ENCODE measurements around the gene FAM168A.

The FAM168A gene

DNA sequence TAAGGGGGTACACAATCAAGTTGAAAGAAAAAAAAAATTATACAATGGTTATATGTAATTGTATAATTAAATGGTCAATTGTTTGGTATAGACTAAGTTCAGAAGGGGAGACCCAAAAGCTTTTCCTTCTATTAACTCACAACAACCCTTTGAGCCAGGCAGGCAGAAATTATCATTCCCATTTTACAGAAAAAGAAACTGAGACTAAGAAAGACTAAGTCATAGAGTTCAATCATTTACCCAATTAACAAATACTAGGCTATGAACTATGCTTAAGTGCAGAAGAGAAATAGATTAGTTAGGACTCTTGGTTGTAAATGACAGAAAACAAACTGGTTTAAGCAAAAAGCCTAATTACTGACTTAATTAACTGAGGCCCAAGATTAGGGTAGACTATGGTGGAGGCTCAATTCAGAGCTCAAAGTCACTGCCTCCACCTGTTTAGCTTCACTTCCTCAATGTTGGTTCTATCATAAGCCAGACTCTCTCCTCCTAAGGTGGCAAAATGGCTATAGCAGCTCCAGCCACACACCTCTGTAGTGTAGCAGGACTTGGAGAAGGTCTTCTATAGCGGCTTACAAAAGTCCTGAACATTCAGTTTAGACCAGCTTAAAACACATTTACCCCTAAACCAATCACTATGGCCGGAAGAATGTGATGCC lies 34.2 kb downstream of the FAM168A start:
- FAIRE-seq (no peak), DNase-seq (ENCODE audit: insufficient read length, low spot score) (no peak)

DNA sequence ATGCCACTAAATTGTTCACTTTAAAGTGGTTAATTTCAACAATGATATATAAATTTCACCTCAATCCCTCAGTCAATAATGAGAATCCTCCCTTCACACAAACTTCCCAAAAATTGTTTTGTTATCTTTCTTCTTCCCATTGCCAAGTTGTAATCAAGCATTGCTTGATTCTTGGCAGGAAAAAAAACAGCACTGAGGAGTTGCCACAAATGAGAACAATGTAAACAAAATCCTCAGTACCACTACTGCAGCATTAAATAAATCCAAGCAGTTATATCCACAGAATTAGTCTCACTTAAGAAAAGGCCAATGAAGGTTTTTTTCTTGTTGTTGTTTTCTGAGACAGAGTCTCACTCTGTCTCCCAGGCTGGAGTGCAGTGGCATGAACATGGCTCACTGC lies 38.2 kb downstream of the FAM168A start:
- DNase-seq (ENCODE audit: insufficient read length, low spot score) (no peak), FAIRE-seq (no peak)

DNA sequence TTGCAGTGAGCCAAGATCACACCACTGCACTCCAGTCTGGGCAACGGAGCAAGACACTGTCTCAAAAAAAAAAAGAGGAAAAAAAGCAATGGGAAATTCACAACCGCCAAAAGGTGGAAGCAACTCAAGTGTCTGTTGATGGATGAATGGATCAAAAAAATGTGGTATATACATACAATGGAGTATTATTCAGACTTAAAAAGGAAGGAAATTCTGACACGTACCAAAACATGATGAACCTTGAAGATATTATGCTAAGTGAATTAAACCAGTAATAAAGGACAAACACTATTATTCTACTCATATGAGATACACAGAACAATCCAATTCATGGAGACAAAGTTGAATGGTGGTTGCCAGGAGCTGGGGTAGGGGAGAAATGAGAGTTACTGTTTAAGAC lies 40.9 kb downstream of the FAM168A start:
- FAIRE-seq (no peak), DNase-seq (ENCODE audit: insufficient read length, low spot score) (no peak)

DNA sequence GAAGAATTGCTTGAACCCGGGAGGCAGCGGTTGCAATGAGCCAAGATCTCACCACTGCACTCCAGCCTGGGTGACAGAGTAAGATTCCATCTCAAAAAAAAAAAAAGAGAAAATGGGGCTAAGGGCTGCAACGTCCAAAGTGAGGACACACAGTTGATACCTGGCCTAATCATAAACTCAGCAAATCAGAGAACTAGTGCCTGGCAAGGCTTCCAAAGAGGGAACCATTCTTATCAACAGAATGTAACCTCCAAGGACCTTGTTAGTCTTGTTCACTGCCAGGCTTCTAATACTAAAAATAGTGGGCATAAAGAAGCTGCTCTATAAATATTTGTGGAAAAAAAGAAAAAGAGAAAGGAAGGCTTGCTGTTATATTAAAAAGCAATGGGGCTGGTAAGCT lies 42.3 kb downstream of the FAM168A start:
- DNase-seq (ENCODE audit: insufficient read length, low spot score) (no peak), FAIRE-seq (no peak)

DNA sequence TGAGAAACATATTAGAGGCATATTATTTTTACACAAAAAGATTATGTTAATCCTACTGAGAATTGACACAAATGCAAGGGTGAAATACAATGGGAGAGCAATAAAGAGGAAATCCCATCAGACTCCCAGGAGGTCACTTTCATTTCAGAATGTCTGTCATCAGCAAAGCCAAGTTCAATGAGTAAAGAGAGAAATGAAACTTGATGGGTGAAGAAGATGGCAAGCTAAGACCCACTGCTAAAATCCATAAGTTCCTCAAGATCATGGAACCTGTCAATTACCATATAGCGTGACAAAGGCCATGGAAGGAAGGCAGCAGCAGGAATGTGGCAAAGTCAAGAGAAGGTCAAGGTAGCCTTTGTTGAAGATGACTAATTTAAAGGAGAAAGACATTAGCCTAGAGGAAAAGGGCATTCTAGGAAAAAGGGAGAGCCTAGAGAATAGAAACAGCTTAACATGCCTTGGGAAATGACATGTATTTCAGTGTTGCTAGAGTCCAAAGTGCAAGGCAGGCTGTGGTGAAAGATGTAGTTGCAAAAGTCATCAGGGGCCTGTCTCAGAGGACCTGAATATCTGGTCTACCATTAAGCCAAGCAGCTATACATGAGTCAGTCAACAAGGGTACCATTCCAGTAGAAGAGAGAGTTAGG lies 43.1 kb downstream of the FAM168A start:
- FAIRE-seq (peak; percentile 59), DNase-seq (ENCODE audit: insufficient read length, low spot score) (no peak)

DNA sequence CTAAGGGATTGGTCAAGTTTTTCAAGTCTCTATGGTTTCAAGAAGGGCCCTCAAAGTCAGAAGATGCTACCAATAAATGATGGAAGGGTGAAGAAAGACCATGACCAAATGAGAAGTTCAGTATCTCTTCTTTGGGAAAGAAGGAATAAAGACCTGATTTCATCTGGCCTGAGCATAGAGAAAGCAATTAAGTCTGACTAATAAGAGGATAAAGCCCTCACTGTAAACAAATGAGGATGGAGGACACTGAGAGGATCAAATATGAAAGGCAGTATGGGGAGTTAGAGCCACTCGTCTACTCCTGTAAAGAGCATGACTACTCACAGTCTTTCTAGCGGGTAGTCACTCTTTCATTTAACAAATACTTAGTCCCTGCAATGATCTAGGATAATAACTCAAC lies 44.6 kb downstream of the FAM168A start:
- DNase-seq (ENCODE audit: insufficient read length, low spot score): no peak
- no peak for FAIRE-seq

DNA sequence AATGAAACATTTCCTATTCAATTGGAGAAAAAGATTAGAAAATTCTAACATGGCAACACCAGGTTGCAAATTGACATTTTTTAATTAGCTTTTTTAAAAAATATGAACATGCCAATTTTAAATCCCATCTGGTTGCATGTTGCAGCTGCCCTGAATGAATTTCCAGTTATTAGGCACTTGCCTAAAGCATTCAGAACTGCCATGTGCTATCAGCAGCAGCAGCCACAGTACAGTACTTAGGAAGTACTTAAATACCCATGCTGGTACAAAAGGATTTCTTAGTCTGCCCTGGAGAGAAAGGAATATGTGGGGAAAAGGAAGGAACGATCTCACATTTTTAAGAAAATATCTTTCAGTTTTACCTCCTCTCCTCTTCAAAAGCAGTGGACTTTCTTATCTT lies 46.2 kb downstream of the FAM168A start:
- no peak for FAIRE-seq
- no peak for DNase-seq (ENCODE audit: insufficient read length, low spot score)

DNA sequence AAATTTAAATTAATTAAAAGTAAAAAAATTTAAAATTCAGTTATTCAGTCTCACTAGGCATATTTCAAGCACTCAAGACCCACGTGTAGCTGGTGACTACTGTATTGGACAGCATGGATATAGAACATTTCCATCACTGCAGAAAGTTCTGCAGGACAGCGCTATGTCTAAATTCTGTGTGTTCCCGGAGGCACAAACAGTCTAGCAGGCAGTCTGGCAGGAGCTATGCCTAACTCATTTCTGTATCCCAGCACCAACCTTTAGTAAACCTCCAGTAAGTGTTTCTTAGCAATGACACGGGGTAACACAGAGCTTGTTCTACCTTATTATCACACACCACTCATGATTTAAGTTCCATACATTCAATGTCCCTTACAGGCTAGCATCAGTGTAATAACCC lies 48.5 kb downstream of the FAM168A start:
- DNase-seq (ENCODE audit: insufficient read length, low spot score): no peak
- no peak for FAIRE-seq

DNA sequence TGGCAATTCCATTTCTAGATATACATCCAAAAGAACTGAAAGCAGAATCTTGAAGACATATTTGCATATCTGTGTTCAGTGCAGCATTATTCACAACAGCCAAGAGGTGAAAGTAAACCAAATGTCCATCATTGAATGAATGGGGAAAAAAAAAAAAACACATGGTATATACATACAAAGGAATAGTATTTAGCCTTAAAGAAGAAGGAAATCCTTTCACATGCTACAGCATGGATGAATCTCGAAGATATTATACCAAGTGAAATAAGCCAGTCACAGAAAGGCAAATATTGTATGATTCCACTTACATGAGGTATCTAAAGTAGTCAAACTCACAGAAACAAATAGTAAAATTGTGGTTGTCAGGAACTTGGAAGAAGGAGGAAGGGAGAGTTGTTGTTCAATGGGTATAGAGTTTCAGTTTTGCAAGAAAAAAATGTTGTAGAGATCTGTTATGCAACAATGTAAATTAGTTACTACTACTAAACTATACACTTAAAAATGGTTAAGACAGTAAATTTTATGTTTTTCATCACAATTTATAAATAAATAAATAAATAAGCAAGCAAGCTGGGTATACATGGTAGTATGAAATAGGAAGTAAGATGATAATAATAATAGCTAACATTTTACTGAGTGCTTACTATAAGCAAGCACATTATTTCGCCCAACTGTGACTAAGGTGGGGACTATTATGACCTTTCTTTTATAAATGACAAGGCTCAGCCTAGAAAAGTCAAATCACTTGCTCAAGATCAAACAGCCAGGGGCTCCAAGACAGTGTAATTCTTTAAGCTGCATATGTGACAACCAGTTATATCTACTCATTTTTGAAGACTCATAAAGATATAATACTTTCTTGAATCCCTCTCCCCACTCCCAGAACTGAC lies 50.0 kb downstream of the FAM168A start:
- DNase-seq (ENCODE audit: insufficient read length, low spot score) (no peak), FAIRE-seq (no peak)

DNA sequence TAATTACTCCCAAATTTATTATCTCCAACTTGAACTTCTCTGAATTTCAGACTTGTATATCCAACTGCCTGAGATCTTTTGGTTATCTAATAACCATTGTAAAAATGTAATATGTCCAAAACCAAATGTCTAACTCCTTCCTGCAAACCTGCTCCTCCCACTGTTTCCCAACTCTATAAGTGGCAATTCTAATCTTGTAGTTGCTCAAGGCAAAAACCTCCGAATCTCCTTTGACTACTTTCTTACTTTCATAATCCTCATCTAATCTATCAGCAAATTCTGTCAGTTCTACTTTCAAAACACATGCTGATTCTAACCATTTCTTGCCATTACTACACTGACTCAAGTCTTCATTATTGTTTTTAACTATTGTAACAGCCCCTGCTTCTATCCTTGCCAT lies 55.7 kb downstream of the FAM168A start:
- FAIRE-seq (no peak), DNase-seq (ENCODE audit: insufficient read length, low spot score) (no peak)

DNA sequence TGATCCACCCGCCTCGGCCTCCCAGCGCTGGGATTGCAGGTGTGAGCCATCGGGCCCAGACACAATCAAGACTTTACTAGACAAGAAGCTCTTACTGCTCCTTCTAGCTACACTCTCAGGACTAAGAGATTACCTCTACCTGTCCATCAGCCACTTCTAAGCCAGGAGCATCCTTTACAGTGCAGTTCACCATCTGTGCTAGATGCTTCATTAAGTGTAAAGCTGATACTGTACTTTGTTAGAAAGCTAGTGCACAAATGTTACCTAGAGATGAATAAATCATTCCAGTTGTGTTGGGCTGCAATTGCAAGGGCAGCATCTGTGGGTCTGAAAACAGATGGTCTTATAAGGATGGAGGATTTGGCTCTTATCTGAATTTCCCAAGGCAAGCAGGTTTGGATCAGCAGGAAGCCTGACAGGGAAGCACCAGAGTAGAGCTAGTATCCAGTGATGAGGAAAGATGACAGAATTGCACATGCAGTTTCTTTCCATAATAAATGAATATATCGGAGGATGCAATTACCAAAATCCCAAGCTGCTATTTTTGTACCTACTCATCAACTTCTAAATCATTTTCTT lies 58.3 kb downstream of the FAM168A start:
- FAIRE-seq: no peak
- no peak for DNase-seq (ENCODE audit: insufficient read length, low spot score)

DNA sequence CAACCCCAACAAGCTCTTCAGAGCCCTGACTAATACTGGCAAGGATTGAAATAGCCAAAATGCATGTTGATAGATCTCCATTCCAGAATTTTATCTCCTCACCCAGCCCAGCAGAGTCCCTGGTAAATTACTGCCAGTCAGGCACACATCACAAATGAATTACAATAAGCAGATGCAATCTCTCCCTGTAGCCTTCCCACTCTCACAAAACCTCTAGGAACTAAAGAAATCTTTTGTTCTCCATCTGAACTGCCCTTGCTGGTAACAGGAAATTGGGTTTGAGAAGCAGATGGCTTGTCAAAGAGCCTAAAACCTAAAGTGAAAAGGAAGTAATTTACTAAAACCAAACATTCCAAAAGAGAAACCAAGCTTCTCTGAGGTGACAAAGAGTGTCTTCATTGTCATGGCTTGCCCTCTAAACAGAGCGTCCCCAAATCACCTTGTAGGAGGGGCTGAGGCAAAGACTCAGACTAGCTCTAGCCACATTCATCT lies 59.5 kb downstream of the FAM168A start:
- no peak for FAIRE-seq
- DNase-seq (ENCODE audit: insufficient read length, low spot score): no peak

DNA sequence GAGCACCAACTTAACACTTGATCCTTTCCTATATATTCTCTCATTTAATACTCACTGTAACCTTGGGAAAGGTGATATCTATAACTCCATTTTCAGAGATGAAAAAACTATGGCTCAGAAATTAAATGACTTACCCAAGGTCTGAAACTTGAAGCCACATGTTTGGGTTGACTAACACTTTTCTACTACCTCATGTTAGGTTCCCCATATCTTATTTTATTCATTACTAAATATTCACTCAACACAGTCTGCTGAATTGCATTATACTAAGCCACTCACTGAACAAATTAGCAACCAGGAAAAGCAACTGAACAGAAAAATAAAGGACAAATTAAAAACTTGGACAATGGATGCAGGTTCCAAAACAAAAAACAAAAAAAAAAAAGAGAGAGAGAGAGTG lies 59.9 kb downstream of the FAM168A start:
- DNase-seq (ENCODE audit: insufficient read length, low spot score) (no peak), FAIRE-seq (no peak)

DNA sequence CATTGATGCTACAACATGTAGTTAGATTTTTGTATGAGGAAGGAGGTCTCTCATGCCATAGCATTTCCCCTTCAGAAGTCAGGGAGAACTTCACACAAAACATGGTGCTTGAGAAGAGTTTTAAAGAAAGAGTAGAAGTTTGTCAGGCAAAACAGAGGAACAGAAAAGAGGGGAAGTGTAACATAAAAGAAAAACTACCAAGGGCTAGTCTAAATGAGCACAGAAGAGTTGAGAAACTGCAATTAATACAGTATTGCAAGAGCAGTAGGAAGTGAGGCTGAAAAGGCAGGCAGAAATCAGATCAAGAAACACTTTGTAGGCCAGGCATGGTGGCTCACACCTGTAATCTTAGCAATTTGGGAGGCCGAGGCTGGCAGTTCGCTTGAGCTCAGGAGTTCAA lies 61.0 kb downstream of the FAM168A start:
- FAIRE-seq (no peak), DNase-seq (ENCODE audit: insufficient read length, low spot score) (no peak)

DNA sequence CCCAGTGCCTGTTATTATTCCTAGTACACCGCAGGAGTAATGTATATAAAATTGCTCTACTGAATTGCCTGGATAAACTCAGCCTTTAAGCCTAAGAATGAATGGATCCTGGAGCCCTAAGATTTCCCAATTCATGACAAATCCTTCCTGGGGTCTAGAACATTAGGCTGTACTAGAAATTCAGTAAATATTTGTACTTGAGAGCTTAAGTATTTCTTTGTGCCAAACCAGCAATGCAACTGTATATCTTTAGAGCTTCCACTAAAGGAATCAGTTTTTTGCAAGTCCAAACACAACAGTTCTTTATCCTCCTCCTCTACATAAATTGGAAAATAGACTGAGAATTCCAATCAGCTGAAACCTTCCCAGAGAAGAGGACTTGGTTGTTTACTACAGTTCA lies 65.6 kb downstream of the FAM168A start:
- no peak for FAIRE-seq

DNA sequence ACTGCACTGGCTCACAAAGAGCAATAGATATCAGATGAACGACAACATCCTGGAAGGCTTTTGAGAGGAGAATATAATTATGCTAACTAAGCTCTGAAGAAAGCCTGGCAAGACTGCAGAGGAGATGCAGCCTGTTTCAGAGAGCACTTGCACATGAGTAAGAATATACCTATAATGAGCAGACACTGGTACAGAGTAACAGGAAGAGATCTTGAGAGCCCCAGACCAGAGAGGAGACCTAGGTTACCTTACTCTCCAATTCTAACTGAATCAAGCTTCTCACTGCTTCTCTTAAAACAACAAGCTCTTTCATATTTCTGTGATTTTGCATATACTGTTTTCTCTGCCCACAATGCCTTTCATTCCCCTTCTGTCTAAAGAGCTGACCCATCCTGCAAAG lies 66.5 kb downstream of the FAM168A start:
- no peak for DNase-seq (ENCODE audit: insufficient read length, low spot score)

More for the DNA sequence above, 65.6 kb downstream of the FAM168A start:
- DNase-seq (ENCODE audit: insufficient read length, low spot score): no peak

DNA sequence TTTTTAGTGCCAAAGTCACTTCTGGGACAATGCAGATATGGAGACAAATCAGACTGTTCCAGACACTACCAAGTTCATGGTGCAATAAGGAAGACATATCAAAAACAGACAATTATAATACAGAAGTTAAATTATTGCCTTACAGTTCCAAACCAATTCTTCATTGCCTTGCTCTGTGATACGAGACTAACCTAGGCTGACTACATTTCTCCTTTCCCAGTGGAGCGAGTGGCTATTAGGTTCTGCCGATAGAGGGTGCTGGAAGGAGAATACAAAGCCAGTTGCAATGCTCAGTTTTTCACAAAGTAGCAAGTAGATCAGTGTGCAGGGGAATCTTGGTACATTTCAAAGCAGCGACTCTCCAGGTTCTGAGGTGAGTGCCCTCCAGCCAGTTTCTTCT lies 67.8 kb downstream of the FAM168A start:
- FAIRE-seq: no peak
- no peak for DNase-seq (ENCODE audit: insufficient read length, low spot score)

More for the DNA sequence above, 66.5 kb downstream of the FAM168A start:
- no peak for FAIRE-seq

DNA sequence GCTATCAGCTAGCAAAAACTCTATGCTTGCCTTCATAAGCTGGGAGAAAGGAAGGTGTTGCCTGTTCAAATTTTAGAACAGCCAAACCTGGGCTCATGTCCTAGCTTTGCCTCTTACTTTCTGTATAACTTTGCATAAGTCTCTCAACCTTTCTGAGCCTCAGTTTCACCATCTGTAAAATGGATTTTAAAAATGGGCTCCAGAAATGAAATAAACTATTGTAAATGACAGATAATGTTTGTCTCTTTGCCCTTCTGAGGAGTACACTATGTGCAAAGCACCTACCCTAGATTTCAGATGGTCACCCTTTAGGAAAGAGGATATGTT lies 68.7 kb downstream of the FAM168A start:
- DNase-seq (ENCODE audit: insufficient read length, low spot score) (no peak), FAIRE-seq (no peak)

DNA sequence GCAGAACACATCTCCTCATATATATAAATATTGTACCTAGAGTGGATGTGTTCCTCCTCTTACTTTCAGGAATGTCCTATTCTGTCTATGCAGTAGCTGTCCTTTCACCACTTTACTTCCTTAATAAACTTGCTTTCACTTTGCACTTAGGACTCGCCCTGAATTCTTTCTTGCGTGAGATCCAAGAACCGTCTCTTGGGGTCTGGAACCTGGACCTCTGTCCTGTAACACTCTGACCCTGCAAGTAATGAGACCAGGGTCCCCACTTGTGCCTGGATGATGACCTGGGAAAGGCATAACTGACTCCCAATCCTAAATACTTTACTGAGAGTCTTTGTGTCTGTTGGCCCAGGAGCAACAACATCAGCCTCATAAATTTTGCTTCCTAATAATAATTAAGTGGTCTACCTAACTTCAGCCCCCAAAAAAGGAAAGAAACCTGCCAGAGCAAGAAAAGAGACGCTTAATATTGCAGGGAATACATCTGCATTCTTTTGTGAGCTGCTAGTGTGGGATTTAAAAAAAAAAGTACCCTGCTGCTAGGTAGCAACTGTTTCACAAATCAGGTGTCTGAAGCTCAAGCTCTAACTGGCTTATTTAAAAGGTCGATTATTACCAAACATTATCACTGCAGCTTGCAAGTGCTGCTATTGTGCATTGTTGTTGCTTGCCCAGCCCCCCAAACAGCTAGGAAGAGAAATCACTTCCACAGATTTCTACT lies 69.3 kb downstream of the FAM168A start:
- DNase-seq (ENCODE audit: insufficient read length, low spot score): no peak
- FAIRE-seq: no peak

DNA sequence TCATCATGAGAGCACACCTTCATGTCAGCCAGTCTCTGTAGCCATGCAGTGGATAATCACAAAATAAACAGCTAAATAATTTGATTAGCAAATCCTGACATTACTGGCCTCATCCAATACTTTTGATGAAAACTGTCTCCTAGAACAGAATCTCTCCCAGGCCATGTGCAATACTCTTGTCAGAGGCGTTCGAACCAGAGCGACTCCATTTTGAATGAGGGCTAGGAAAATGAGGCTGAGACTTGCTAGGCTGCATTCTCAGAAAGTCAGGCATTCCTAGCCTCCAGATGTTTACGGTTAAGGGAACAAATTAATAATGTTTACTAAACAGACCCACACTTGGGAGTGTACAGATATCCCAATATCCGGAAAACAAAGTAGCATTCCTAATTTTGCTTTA lies 69.9 kb downstream of the FAM168A start:
- no peak for DNase-seq (ENCODE audit: insufficient read length, low spot score)
- FAIRE-seq: peak; percentile 68

DNA sequence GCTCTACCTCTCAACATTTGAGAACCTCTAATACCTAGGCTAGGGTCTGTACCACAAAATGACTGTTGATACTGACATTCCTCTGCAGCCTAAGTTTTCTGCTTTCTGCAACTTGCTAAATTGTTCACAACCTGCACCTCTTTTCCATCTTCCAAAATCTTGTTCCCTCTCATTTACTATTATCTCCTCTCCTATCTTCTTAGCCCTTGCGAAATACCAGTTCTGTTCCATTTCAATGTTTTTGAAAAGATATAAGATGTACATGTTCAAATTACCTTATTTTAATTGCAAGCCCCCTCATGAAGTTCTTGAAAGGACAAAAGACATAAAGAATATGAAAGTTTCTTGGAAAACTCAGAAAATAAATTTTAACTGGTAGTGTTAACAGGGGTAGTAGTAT lies 72.3 kb downstream of the FAM168A start:
- no peak for DNase-seq (ENCODE audit: insufficient read length, low spot score)
- no peak for FAIRE-seq

Measured in HTR-8/SVneo (cell line).